ENCODE results near the gene ROBO1.

ROBO1 gene

GRCh38 chr3:79109754-79110153 lies 658.0 kb downstream of the ROBO1 start:
- Histone ChIP-seq H3K9me2 (replicated peaks; ENCODE audit: insufficient read depth, low read length) (no peaks in the 10 kb centered on the region), H3K79me2 (ENCODE audit: insufficient read depth, low read length) (no peaks in the 10 kb centered on the region), H3K4me2 (ENCODE audit: low read depth, low read length, poor library complexity, severe bottlenecking) (no peak overlapping the region), H3K27ac (ENCODE audit: low read depth, low read length) (no peak overlapping the region), H3K9me3 (ENCODE audit: insufficient read depth, low read length) (no peaks in the 10 kb centered on the region), H3K4me3 (ENCODE audit: insufficient read depth, low read length, poor library complexity, severe bottlenecking) (no peak overlapping the region), H2AFZ (ENCODE audit: low read depth, low read length, severe bottlenecking) (no peak overlapping the region), H3K36me3 (ENCODE audit: low read length) (no peaks in the 10 kb centered on the region), H3K27me3 (ENCODE audit: low read length) (no peaks in the 10 kb centered on the region), H3K9ac (ENCODE audit: low read length) (no peak overlapping the region), H3F3A (ENCODE audit: insufficient read depth) (no peaks in the 10 kb centered on the region), H4K20me1 (ENCODE audit: low read depth, low read length) (no peaks in the 10 kb centered on the region)
- TF ChIP-seq, protein P1, sequence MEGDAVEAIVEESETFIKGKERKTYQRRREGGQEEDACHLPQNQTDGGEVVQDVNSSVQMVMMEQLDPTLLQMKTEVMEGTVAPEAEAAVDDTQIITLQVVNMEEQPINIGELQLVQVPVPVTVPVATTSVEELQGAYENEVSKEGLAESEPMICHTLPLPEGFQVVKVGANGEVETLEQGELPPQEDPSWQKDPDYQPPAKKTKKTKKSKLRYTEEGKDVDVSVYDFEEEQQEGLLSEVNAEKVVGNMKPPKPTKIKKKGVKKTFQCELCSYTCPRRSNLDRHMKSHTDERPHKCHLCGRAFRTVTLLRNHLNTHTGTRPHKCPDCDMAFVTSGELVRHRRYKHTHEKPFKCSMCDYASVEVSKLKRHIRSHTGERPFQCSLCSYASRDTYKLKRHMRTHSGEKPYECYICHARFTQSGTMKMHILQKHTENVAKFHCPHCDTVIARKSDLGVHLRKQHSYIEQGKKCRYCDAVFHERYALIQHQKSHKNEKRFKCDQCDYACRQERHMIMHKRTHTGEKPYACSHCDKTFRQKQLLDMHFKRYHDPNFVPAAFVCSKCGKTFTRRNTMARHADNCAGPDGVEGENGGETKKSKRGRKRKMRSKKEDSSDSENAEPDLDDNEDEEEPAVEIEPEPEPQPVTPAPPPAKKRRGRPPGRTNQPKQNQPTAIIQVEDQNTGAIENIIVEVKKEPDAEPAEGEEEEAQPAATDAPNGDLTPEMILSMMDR (IDR thresholded peaks at IDR 0.05; ENCODE audit: insufficient read depth, low read length, poor library complexity, severe bottlenecking) = no peak
- TF ChIP-seq EZH2phosphoT487 (conservative IDR thresholded peaks at IDR 0.05; ENCODE audit: low read length) = no peak

GRCh38 chr3:79103307-79103706 lies 664.5 kb downstream of the ROBO1 start:
- H3F3A ChIP-seq (ENCODE audit: insufficient read depth) = no peaks in the 10 kb centered on the region
- no peak overlapping the region for H2AFZ ChIP-seq (ENCODE audit: low read depth, low read length, severe bottlenecking)
- no peak for TF ChIP-seq EZH2phosphoT487 (conservative IDR thresholded peaks at IDR 0.05; ENCODE audit: low read length)
- TF ChIP-seq, protein P1 (IDR thresholded peaks at IDR 0.05; ENCODE audit: insufficient read depth, low read length, poor library complexity, severe bottlenecking) = no peak
- H3K4me2 ChIP-seq (ENCODE audit: low read depth, low read length, poor library complexity, severe bottlenecking) = no peak overlapping the region
- H3K9ac ChIP-seq (ENCODE audit: low read length) = no peak overlapping the region
- H3K36me3 ChIP-seq (ENCODE audit: low read length) = no peaks in the 10 kb centered on the region
- no peak overlapping the region for H3K4me3 ChIP-seq (ENCODE audit: insufficient read depth, low read length, poor library complexity, severe bottlenecking)
- H4K20me1 ChIP-seq (ENCODE audit: low read depth, low read length) = no peaks in the 10 kb centered on the region
- H3K27me3 ChIP-seq (ENCODE audit: low read length) = no peaks in the 10 kb centered on the region
- H3K9me2 ChIP-seq (replicated peaks; ENCODE audit: insufficient read depth, low read length) = no peaks in the 10 kb centered on the region
- H3K9me3 ChIP-seq (ENCODE audit: insufficient read depth, low read length) = no peaks in the 10 kb centered on the region
- no peak overlapping the region for H3K27ac ChIP-seq (ENCODE audit: low read depth, low read length)
- H3K79me2 ChIP-seq (ENCODE audit: insufficient read depth, low read length) = no peaks in the 10 kb centered on the region

DNA sequence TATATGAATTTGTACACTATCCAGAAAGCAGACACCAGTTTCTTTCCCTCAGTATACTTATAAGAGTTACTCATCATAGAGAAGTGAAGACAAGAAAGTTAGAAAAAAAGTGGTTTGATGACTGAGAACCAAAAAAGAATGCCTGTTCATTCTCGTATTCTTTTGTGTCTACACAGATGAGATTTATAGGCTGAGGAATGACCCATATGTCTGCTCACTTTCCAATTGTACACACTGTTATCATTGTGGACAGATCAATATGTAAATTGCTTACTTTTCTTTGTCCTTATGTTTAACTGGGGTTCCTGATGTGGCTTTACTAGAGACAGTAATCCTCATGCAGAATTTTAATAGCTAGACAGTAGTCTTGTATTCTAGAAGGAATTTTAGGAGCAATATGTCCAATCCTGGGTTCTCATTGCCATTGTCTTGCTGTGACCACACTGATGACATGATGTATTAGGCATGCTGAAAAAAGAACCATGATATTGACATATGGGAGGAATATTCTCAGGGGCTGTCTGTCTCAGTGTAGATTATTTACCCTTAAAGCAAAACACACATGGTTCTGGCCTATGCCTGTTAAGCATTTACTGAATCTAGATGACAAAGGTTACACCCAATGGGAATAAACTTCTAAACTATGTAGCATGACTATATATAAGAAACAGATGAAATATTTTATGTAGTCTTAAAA lies 669.7 kb downstream of the ROBO1 start:
- Histone ChIP-seq H3K27ac (ENCODE audit: low read depth, low read length) (no peak overlapping the region), H3K36me3 (ENCODE audit: low read length) (no peaks in the 10 kb centered on the region), H2AFZ (ENCODE audit: low read depth, low read length, severe bottlenecking) (no peak overlapping the region), H3F3A (ENCODE audit: insufficient read depth) (no peaks in the 10 kb centered on the region), H3K79me2 (ENCODE audit: insufficient read depth, low read length) (no peaks in the 10 kb centered on the region), H3K9ac (ENCODE audit: low read length) (no peak overlapping the region), H3K27me3 (ENCODE audit: low read length) (no peaks in the 10 kb centered on the region), H3K4me3 (ENCODE audit: insufficient read depth, low read length, poor library complexity, severe bottlenecking) (no peak overlapping the region), H4K20me1 (ENCODE audit: low read depth, low read length) (no peaks in the 10 kb centered on the region), H3K9me3 (ENCODE audit: insufficient read depth, low read length) (no peaks in the 10 kb centered on the region), H3K4me2 (ENCODE audit: low read depth, low read length, poor library complexity, severe bottlenecking) (no peak overlapping the region), H3K9me2 (replicated peaks; ENCODE audit: insufficient read depth, low read length) (no peaks in the 10 kb centered on the region)
- TF ChIP-seq, protein P1 (IDR thresholded peaks at IDR 0.05; ENCODE audit: insufficient read depth, low read length, poor library complexity, severe bottlenecking) = no peak
- TF ChIP-seq EZH2phosphoT487 (conservative IDR thresholded peaks at IDR 0.05; ENCODE audit: low read length) = no peak
